Activated T-helper 1 cell treated with Interleukin-2 at 50 U/mL for 16 hours (primary cell): ENCODE measurements around the gene MAP3K10.

ENCODE experiments used
- DNase-seq: peaks from one replicate; pipeline ENCODE4 v3.0.0-alpha.2; 2020; ENCODE audit warnings: low read depth

Gene MAP3K10

DNA sequence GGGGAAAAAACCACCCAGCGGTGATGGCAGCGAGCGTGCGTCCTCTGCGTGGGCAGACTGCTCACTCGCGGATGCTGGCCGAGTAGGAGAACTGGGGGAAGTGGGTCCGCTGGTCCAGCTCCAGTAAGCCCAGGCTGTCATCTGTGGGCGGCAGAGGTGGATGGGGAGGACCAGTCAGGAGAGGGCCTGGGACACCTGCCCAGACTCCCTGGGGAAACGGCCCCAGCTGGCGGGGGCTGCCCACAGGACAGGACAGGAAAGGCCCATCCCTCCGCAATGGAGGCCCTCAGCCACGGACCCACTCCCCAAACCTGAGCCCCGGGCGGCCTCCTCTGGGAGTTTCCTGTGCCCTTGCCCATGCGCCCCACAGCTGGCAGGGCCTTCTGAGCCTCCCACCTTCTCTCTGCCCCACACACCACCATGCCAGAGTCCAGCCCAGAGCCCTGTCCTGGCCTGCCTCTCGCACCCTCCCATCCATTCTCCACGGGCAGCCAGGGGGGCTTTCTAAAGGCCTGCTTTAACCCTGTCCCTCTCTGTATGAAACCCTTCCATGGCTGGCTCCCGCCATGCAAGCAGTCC lies 42.7 kb downstream of the MAP3K10 start:
- no peak for DNase-seq

DNA sequence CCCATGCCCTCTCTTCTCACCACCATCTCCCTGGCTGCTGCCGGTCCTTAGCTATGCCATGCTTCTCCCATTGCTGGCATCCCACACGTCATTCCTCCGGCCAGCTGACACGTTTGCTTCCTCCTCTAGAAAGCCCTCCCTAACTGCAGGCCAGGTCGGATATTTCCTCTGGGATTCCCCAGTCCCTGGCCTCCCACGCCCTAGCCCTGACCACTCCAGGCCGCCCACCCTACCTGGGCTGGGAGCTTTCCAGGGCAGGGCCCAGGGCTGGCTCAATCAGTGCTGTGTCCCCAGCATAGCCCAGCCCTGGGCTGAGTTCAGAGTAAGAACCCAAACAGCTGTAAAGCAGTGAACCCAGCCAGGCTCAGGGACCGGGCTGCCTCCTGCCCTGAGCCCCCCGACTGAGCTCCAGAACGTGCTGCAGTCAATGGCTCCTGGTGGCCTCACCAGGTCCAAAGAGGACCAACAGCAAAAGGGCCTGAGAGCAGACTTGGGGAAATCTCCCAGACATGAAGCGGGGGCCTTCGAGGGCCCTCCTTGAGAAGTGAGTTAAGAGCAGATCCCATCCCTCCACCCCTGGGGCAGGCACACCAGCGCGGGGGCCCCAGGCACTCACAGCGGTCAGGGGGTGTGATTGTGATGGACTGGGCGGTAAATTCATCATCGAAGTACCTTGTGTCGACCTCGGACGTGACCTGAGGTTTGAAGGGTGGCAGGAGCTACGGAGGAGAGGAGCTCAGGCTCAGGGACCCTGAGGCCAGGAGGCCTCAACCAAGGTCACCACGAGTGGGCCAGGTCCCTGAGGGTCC lies 43.4 kb downstream of the MAP3K10 start:
- DNase-seq, result no peak

DNA sequence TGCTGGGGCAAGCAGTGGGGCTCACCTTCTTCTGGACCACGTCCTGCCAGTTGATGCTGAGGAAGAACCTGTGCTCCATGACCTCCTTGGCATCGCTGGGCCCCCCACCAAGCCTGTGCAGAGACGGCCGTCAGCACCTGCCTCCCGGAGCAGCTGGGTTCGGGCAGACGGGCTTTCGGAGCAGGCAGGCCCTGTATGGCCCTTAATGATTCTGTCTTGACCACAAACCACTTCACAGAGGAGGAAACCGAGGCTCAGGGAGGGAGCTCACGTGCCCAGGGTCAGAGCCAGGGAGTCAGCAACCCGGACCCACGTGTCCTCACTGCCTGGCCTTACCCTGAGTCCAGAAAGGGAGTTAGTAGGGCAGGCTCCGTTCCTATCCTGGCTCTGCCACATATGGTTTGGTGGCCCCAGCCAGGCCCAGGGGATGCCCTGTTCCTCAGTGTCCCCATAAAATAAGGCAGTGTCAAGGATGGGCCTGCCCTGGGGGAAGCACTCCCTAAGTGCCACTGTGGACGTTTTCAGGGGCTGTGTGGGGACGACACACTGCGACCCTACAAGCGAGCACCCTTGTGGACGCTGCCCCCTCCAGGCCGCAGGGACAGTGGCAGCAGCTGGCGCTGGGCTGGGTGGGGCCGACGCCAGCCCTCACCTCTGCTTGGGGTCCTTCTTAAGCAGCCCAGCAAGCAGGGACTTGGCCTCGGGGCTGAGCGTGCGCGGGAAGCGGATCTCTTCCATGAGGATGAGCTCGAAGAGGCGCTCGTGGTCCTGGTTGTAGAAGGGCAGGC lies 44.2 kb downstream of the MAP3K10 start:
- no peak for DNase-seq

DNA sequence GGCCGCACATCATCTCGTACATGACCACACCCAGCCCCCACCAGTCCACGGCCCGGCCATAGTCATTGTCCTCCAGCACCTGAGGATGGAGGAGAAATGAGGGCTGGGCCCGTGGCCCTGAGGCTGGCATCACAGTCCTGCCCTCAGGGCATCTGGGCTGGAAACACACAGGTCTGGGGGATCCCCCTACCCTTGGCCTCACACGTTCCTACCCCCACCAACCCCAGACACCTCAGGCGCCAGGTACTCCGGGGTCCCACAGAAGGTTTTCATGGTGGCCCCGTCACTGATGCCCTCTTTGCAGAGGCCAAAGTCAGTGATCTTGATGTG lies 44.8 kb downstream of the MAP3K10 start:
- DNase-seq, result no peak

GRCh38 chr19:40236366-40236765 lies 45.1 kb downstream of the MAP3K10 start:
- no peak for DNase-seq

- DNase-seq, result no peak
These were observed 46.6 kb downstream of the MAP3K10 start for GRCh38 chr19:40237791-40238190.

- no peak for DNase-seq
These were observed 47.5 kb downstream of the MAP3K10 start for GRCh38 chr19:40238775-40239174.

- DNase-seq, result no peak
These were observed 48.4 kb downstream of the MAP3K10 start for GRCh38 chr19:40239415-40240226.

- DNase-seq, result no peak
These were observed 49.1 kb downstream of the MAP3K10 start for GRCh38 chr19:40240332-40240731.

DNA sequence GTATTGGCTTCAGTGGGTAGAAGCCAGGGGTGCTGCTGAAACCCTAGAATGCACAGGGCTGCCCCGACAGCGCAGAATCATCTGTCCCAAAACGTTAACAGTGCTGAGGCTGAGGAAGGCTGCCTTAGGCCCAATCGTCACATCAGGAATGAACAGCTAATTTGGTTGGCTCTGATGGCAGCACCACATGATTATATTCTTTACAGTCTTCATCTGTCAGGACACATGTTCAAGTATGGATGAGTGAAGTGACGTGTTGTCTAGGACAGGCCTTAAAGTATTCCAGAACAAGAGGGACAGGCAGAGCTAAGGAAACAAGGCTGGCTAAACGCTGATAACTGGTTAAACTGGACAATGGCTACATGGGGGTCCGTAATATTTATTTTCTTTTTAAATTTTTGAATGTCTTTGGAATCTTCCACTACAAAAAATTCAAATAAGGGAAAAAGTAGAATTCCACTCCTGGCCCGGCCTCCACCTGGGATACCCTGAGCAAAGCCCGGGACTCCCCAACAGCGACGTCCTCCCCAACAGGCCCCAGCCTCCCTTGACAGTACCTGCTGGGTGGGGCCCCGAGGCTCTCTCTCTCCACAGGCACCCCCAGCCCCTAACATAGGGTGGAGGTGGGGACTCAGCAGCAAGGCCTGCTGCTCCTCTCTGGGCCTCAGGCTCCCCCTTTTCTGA lies 50.0 kb downstream of the MAP3K10 start:
- DNase-seq, result no peak

- no peak for DNase-seq
These were observed 50.7 kb downstream of the MAP3K10 start for GRCh38 chr19:40241809-40242384.

- no peak for DNase-seq
These were observed 51.3 kb downstream of the MAP3K10 start for GRCh38 chr19:40242480-40242879.

GRCh38 chr19:40243181-40243580 lies 52.0 kb downstream of the MAP3K10 start:
- no peak for DNase-seq

DNA sequence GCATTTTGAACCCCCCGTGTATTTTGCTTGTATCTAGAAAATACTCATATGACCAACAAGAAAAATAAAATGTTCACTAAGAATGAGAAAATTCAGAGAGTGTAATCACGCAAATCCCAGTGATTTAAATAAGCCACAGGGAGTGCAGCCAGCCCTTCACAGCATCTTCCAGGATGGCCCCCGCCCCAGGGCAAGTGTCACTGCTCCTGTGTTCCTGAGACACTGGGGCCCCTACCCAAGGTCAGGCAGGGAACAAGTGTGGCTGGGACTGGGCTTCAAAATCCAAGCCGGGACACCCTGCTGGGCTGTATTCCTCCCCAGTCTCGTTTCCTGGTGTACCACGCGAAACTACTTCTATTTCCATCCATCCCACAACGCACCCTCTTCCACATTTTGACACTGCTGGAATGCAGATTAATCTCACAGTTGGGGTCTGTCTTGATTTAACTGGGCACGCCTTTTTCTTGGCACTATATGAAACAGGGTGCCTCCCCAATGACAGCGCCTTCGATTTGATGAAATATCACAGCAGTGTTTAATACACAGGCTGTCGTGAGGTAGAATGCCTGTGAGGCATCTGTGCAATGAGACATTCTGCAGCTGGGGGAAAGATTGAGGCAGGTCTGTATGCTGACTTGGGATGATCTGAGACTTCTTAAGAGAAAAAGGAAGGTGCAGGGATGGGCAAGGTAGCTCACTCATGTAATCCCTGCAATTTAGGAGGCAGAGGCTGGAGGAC lies 53.5 kb downstream of the MAP3K10 start:
- DNase-seq, result no peak

- no peak for DNase-seq
These were observed 54.4 kb downstream of the MAP3K10 start for GRCh38 chr19:40245506-40246128.

DNA sequence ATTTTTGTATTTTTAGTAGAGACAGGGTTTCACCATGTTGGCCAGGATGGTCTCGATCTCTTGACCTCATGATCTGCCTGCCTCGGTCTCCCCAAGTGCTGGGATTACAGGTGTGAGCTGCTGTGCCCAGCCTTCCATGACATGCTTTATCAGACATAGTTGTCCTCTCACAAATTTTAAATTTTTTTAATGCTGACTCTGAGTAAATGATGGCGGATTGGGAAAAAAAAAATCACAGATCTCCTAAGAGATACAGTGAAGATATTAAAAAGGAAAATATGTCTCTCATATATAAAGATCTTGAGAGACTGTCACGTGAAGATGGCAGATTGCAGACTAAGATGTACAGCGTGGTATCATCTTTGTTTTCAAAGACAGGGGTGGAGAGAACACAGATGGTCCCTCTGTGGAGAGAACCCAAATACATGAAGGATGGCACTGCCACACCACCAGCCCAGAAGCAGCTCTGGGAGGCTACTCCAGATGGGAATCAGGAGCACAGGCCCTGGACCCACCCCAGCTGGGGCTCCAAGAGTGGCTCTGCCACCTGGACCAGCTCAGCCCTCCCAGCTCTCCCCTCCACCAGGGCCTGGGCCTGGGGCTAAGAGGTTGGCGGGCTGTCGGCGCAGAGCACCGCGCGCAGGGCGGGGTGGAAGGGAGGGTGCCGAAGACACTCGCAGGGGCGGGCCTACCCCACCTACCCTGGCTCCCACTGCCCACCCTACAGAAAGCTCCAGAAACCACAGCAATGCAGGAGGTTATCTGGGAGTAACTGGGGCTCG lies 55.3 kb downstream of the MAP3K10 start:
- DNase-seq, result no peak

DNA sequence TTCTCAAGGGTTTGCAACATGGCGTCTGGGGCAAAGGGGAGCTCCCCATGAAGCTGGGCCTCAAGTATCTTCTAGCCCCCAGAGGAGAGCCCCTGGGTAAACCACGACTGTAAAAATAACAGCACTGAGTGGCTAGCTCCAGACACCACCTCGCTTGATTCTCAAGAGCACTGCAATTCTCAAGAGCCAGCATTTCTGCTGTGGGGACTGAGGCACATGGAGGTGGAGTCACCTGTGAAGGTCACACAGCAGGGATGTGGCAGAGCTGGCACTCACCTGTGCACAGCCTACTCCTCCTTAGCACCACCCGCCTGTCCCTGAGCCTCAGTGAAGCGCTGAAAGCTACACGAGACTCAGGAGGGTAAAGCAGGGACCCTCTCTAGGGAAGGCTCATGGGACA lies 56.0 kb downstream of the MAP3K10 start:
- DNase-seq, result no peak

GRCh38 chr19:40247735-40248262 lies 56.6 kb downstream of the MAP3K10 start:
- DNase-seq, result no peak

DNA sequence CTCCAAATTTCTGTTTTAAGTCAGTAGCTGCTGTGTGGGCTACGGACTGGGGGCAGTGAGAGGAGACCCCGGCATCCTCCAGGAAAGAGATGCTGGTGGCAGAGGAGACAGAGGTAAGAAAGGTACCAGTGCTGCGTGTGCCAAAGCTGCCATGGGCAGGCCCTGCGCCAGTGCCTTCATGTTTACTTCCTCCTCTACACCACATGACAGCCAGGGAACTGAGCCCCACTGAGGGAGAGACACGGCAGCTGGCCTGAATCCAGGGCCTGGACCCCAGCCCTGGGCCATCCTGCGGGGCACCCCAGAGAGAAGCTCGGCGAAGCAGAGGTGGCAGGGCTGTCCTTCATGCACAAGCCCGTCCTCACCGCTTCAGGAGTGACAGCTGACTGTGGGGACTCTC lies 58.0 kb downstream of the MAP3K10 start:
- no peak for DNase-seq
